Panc1 (cell line): ENCODE measurements around the gene PARVG.

Experiments used
- POLR2AphosphoS5 ChIP-seq: IDR thresholded peaks from 2 replicates; pipeline ENCODE4 v1.6.1; 2012; ENCODE audit warnings: mild to moderate bottlenecking, low read depth, low read length, moderate library complexity
- SIN3A ChIP-seq: IDR thresholded peaks from 2 replicates; pipeline ENCODE4 v1.6.1; 2012; ENCODE audit warnings: low read depth, mild to moderate bottlenecking, low read length, moderate library complexity, borderline replicate concordance; ENCODE audit not compliant: insufficient read depth
- TCF7L2 ChIP-seq: IDR thresholded peaks from 2 replicates; pipeline ENCODE4 v1.6.1; 2011; ENCODE audit warnings: mild to moderate bottlenecking, low read depth, low read length, inconsistent platforms
- TF ChIP-seq, protein P1 (sequence below): fragments of 450-650 bp; IDR thresholded peaks from 2 replicates; pipeline ENCODE4 v1.5.1; 2017; ENCODE audit warnings: mild to moderate bottlenecking
- TF ChIP-seq, protein P2 (sequence below), 2 experiments: IDR thresholded peaks; 2 replicates each; pipeline ENCODE4 v1.6.1; 2011 to 2012; ENCODE audit warnings: low read depth in 2 of 2, control low read depth in 1 of 2, low read length in 1 of 2, mild to moderate bottlenecking in 1 of 2, moderate library complexity in 1 of 2; ENCODE audit not compliant: insufficient read depth in 1 of 2

DNA sequence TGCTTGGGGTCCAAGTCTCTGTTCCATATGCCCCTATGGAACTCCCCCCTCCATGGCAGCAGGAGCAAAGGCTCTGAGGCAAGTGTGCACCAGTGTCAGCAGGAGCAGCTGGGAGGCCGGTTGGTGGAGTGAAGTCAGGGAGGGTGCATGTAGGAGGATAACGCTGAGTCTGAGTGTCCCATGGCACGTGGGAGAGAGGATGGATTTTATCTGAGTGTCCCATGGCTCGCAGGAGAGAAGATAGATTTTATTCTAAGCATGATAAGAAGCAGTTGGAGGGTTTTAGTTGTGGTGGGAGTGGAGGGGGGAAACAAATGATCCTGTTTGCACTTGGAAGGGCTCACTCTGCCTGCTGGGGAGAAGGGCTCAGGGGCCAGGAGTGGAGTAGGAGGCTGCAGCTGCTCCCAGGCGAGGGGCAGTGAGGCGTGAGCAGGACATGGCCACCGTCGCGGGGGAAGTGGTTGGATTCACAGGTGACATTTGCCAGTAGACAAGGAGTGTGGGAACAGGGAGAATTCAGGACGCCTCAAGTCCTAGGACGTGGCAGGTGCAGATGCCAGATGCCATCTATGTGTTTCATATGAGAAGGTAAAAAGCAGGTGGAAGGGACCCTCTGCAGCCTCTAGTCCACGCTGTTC lies 33.6 kb upstream of the PARVG start:
- no peak for TF ChIP-seq POLR2AphosphoS5
- TF ChIP-seq, protein P1, sequence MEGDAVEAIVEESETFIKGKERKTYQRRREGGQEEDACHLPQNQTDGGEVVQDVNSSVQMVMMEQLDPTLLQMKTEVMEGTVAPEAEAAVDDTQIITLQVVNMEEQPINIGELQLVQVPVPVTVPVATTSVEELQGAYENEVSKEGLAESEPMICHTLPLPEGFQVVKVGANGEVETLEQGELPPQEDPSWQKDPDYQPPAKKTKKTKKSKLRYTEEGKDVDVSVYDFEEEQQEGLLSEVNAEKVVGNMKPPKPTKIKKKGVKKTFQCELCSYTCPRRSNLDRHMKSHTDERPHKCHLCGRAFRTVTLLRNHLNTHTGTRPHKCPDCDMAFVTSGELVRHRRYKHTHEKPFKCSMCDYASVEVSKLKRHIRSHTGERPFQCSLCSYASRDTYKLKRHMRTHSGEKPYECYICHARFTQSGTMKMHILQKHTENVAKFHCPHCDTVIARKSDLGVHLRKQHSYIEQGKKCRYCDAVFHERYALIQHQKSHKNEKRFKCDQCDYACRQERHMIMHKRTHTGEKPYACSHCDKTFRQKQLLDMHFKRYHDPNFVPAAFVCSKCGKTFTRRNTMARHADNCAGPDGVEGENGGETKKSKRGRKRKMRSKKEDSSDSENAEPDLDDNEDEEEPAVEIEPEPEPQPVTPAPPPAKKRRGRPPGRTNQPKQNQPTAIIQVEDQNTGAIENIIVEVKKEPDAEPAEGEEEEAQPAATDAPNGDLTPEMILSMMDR: no peak
- TF ChIP-seq, protein P2, sequence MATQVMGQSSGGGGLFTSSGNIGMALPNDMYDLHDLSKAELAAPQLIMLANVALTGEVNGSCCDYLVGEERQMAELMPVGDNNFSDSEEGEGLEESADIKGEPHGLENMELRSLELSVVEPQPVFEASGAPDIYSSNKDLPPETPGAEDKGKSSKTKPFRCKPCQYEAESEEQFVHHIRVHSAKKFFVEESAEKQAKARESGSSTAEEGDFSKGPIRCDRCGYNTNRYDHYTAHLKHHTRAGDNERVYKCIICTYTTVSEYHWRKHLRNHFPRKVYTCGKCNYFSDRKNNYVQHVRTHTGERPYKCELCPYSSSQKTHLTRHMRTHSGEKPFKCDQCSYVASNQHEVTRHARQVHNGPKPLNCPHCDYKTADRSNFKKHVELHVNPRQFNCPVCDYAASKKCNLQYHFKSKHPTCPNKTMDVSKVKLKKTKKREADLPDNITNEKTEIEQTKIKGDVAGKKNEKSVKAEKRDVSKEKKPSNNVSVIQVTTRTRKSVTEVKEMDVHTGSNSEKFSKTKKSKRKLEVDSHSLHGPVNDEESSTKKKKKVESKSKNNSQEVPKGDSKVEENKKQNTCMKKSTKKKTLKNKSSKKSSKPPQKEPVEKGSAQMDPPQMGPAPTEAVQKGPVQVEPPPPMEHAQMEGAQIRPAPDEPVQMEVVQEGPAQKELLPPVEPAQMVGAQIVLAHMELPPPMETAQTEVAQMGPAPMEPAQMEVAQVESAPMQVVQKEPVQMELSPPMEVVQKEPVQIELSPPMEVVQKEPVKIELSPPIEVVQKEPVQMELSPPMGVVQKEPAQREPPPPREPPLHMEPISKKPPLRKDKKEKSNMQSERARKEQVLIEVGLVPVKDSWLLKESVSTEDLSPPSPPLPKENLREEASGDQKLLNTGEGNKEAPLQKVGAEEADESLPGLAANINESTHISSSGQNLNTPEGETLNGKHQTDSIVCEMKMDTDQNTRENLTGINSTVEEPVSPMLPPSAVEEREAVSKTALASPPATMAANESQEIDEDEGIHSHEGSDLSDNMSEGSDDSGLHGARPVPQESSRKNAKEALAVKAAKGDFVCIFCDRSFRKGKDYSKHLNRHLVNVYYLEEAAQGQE (IDR thresholded peaks at IDR 0.05; ENCODE audit: insufficient read depth in 1 of 2, low read depth in 2 of 2, low read length in 1 of 2): no peak
- TF ChIP-seq SIN3A: no peak
- no peak for TF ChIP-seq TCF7L2
